ENCODE results near the gene TEX53.
A peak's percentile ranks its signal among the peaks of the same experiment; 100 is the strongest.

The TEX53 gene

GRCh38 chr9:114666851-114667250, 9.2 kb upstream of the TEX53 start:
- no peaks in the 10 kb centered on the region for H3K36me3 ChIP-seq
- TF ChIP-seq, protein P1, sequence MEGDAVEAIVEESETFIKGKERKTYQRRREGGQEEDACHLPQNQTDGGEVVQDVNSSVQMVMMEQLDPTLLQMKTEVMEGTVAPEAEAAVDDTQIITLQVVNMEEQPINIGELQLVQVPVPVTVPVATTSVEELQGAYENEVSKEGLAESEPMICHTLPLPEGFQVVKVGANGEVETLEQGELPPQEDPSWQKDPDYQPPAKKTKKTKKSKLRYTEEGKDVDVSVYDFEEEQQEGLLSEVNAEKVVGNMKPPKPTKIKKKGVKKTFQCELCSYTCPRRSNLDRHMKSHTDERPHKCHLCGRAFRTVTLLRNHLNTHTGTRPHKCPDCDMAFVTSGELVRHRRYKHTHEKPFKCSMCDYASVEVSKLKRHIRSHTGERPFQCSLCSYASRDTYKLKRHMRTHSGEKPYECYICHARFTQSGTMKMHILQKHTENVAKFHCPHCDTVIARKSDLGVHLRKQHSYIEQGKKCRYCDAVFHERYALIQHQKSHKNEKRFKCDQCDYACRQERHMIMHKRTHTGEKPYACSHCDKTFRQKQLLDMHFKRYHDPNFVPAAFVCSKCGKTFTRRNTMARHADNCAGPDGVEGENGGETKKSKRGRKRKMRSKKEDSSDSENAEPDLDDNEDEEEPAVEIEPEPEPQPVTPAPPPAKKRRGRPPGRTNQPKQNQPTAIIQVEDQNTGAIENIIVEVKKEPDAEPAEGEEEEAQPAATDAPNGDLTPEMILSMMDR (IDR thresholded peaks at IDR 0.05): no peak
- H3K27me3 ChIP-seq: peaks cover 0 to 5% of the 10 kb centered on the region in 2 donors
- DNase-seq: no peak
- H3K27ac ChIP-seq: no peak overlapping the region
- intact Hi-C loops (cut with DNase I; ENCODE audit: low total_unique reads): loop anchor here (10.0 kb wide), 1 partner anchor 348 kb away; no protein-coding TSS in a partner anchor
- no peaks in the 10 kb centered on the region for H3K9me3 ChIP-seq
- no peaks in the 10 kb centered on the region for H3K4me1 ChIP-seq
- no peak overlapping the region for H3K4me3 ChIP-seq

DNA sequence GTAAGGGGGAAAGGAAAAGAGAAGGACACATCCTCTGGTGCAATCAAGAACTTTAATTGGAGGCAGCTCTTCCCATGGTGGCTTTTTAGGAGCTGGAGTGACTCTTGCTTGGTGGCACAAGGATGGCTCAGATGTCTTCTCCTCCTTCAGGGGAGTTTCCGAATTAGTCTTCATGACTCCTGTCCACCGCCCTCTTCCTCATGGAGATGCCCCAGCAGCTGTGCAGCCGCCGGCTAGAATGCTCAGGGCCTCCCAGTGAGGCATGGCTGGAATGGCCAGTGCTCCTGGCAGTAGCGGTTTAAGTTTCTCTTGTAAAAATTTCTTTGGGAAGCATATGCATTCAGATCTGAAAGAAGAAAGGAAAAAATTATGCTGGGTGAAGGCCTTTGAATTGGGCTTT, 8.8 kb upstream of the TEX53 start:
- Histone ChIP-seq H3K4me3 (no peak overlapping the region), H3K36me3 (no peaks in the 10 kb centered on the region), H3K9me3 (no peaks in the 10 kb centered on the region), H3K27ac (no peak overlapping the region), H3K4me1 (no peaks in the 10 kb centered on the region), H3K27me3 (peaks cover 0 to 5% of the 10 kb centered on the region in 2 donors)
- DNase-seq: no peak
- intact Hi-C loops (cut with DNase I; ENCODE audit: low total_unique reads): loop anchor here (10.0 kb wide), 1 partner anchor 348 kb away; no protein-coding TSS in a partner anchor
- TF ChIP-seq, protein P1 (IDR thresholded peaks at IDR 0.05): no peak

GRCh38 chr9:114664181-114664580, 6.6 kb upstream of the TEX53 start:
- Histone ChIP-seq H3K4me3 (no peak overlapping the region), H3K27ac (no peak overlapping the region), H3K27me3 (peaks cover 0 to 5% of the 10 kb centered on the region in 2 donors), H3K4me1 (no peaks in the 10 kb centered on the region), H3K9me3 (no peaks in the 10 kb centered on the region), H3K36me3 (no peaks in the 10 kb centered on the region)
- no peak for DNase-seq
- TF ChIP-seq, protein P1 (IDR thresholded peaks at IDR 0.05): no peak
- intact Hi-C loops (cut with DNase I; ENCODE audit: low total_unique reads): loop anchor here (10.0 kb wide), 1 partner anchor 351 kb away; no protein-coding TSS in a partner anchor

DNA sequence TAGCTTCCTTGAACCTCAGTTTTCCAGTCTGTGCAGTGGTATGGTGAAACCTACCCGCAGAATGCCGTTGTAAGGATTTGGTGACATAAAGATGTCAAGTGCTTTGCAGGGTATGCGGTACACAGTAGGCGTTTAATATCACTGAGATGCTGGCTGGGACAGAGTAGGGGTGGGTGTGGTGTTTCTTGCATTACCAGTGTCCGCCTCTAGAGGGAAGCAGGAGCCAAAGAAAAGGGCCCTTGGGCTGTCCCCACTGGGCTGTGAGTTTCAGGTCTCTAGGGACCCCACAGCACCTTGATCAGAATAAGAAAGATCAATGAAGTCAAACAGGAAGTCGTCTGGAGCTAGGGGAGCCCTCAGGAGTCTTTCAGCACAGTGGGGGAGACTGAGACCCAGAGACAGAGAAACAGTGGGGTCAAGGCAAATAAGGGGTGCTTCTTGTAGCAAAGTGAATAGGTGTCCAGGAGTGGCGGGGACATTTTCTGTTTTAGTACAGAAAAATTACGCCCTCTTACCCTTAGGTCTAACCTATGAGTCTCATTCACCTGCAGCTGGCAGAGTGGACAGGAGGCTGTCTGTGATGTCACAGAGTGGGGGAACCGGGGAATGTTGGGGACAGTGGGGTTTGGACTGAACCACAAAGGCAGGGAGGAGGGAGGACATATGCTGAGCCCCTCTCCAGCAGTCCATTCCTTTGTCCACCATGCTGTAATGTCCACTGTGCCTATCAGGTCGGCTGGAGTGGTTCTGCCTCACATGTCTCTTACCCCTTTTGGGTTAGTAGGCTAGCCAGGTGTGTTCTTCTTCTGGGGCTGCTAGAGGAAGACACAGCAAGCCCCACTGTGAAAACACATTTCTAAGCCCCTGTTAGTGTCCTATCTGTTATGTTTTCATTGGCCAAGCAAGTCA, 4.7 kb upstream of the TEX53 start:
- no peak for DNase-seq
- Histone ChIP-seq H3K9me3 (no peaks in the 10 kb centered on the region), H3K4me3 (no peak overlapping the region), H3K27ac (no peak overlapping the region), H3K27me3 (peaks cover 0 to 5% of the 10 kb centered on the region in 2 donors), H3K4me1 (no peaks in the 10 kb centered on the region), H3K36me3 (peaks cover 0 to 4% (median 0%) of the 10 kb centered on the region in 3 donors)
- intact Hi-C loops (cut with DNase I; ENCODE audit: low total_unique reads): loop anchor here (10.0 kb wide), 1 partner anchor 352 kb away; no protein-coding TSS in a partner anchor
- TF ChIP-seq, protein P1 (IDR thresholded peaks at IDR 0.05): peak; percentile 65 to 74

GRCh38 chr9:114656301-114656700, 1.3 kb downstream of the TEX53 start:
- TF ChIP-seq, protein P1 (IDR thresholded peaks at IDR 0.05): no peak
- H3K27ac ChIP-seq: no peak overlapping the region
- no peak overlapping the region for H3K4me3 ChIP-seq
- H3K4me1 ChIP-seq: peaks cover 0 to 2% (median 0%) of the 10 kb centered on the region in 4 donors
- intact Hi-C loops (cut with DNase I; ENCODE audit: low total_unique reads): no loop called here
- no peaks in the 10 kb centered on the region for H3K9me3 ChIP-seq
- peaks cover 0 to 4% (median 0%) of the 10 kb centered on the region in 3 donors for H3K36me3 ChIP-seq
- H3K27me3 ChIP-seq: no peaks in the 10 kb centered on the region
- DNase-seq: no peak
